HG02884 (cell line): ENCODE measurements around the gene RPTOR.
"Not testable (repeated sequence)": the region's sequence is repeated elsewhere in the genome, so short reads cannot be mapped to it uniquely, and the experiment has no call there.

Source experiments
- ATAC-seq: cut with Tn5 transposase; IDR thresholded peaks from one replicate; pipeline ENCODE4 v1.9.1; 2021; ENCODE audit warnings: mild to moderate bottlenecking, moderate library complexity; ENCODE audit not compliant: unreplicated experiment

Gene RPTOR

GRCh38 chr17:80737106-80738019 lies 192.7 kb downstream of the RPTOR start:
- no peak for ATAC-seq

- no peak for ATAC-seq
Measured at GRCh38 chr17:80738020-80738808, 193.6 kb downstream of the RPTOR start.

DNA sequence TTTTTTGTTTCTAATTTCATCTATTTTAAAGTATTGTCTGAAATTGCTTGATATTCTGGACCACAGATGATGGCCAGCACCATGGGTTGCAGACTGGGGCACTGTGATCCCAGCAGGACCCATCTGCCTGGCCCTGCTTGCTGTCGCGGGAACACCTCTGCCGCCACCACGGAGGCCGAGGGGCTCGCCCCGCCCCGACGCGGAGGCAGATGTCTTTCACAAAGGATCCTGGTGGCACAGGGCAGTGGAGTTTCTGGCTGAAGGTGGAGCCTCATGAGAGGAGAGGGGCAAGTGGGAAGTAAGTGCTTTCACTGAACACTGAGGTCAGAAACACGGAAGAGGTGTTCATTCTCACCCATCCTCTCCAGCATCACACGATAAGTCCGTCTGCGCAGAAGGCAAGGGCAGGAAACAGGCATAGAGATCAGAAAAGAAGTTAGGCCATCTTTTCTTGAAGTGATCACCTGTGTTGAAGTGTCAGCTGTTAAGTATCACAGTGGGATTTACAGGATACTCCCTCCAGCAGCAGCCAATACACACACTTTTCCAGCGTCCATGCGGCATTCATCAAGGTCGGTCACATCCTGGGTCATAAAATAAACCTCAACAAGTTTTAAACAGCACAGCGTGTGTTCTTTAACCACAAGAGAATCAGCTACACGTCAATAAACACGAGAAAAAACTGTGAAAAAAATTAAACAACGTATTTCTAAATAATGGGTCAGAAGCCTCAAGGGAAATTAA lies 194.5 kb downstream of the RPTOR start:
- ATAC-seq = no peak

GRCh38 chr17:80740141-80740540 lies 195.5 kb downstream of the RPTOR start:
- no peak for ATAC-seq

DNA sequence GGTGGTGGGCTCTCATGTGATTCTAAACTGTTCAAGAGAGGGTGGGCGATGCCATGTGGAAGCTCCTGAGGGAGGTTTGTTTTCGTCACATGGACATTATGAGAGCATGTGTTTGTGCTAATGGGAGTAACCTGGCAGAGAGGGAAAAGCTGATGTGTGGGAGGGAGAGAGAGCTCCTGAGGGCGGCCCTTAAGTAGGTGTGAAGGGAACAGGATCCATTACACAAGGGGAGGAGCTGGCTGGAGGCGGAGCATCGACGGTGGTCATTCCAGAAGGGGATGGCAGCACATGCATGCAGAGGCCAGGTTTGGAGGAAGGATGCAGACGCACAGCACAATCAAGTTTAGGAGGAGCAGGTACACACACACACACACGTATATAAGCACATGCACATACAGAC lies 197.5 kb downstream of the RPTOR start:
- no peak for ATAC-seq

DNA sequence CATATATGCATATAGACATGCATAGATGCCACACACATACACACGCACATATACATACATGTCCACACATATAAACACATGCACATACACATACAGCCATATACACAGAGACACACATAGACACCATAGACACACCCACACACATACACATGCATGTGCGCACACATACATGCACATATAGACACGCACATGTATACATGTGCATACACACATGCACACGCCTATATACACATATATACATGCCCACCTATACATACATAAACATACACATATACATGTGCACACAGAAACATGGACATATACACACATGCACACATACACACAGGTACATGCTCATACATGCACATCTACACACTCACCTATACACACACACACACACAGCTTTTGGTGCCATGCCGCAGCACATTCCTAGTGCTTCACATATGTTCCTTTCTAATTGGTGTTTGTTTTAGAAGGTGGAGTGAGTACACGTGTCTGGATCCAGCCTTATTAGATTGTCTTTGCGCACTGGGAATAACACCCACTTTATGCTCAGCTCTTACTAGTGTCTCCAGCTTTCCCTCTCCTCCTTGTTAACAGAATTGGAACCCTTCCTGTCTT lies 198.0 kb downstream of the RPTOR start:
- ATAC-seq = no peak

- ATAC-seq = no peak
Measured at GRCh38 chr17:80743181-80743771, 198.6 kb downstream of the RPTOR start.

- not testable (repeated sequence) for ATAC-seq
Measured at GRCh38 chr17:80743973-80744372, 199.3 kb downstream of the RPTOR start.

DNA sequence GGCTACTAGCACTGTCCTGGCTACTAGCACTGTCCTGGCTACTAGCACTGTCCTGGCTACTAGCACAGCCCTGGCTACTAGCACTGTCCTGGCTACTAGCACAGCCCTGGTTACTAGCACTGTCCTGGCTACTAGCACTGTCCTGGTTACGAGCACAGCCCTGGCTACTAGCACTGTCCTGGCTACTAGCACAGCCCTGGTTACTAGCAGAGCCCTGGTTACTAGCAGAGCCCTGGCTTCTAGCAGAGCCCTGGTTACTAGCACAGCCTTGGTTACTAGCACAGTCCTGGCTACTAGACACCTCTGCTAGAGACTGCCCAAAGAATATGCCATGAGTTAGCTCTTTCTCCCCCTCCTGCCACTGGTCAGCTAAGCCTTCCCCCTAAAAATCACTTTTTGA lies 200.1 kb downstream of the RPTOR start:
- not testable (repeated sequence) for ATAC-seq

GRCh38 chr17:80745183-80745582 lies 200.5 kb downstream of the RPTOR start:
- no peak for ATAC-seq

DNA sequence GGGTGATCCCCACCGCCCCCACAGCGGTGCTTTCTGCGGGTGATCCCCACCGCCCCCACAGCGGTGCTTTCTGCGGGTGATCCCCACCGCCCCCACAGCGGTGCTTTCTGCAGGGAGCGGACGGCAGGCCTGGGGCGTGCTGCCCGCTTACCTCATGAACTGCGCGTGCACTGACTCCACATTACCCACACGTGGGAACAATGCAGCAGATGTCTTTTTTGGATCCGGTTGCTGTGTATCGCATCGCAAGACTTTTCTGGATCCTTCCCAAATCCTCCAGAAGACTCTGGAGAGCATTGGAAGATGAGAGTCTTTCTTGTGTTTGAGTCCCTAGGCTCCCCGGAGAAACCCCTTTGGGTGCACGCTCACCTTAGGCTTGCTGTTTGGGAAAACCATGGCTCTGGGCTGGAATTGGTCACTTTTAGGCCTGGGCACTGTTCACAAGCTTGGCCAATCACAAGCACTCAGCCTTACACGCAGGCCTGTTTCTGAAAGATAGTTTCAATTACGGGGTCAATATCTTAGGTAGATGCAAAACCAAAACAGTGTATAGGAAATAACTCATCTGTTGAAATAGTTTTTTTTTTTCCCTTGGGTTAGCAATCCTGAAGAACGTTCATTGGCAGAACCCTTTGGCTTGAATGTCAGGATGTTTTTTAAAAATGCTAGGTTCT lies 201.8 kb downstream of the RPTOR start:
- ATAC-seq = no peak

- no peak for ATAC-seq
Measured at GRCh38 chr17:80747469-80747868, 202.8 kb downstream of the RPTOR start.

DNA sequence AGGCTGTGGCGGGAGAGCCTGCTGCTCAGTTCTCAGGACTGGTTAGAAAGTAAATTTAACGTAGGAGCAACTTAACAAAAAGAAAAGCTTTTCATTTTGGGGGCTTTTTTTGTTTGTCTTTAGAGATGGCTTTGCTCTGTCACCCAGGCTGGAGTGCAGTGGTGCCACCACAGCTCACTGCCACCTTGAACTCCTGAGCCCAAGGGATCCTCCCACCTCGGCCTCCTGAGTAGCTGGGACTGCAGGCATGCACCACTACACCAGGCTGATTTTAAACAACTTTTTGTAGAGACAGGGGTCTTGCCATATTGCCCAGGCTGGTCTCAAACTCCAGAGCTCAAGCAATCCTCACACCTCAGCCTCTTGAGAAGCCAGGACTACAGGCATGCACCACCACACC lies 205.0 kb downstream of the RPTOR start:
- no peak for ATAC-seq

DNA sequence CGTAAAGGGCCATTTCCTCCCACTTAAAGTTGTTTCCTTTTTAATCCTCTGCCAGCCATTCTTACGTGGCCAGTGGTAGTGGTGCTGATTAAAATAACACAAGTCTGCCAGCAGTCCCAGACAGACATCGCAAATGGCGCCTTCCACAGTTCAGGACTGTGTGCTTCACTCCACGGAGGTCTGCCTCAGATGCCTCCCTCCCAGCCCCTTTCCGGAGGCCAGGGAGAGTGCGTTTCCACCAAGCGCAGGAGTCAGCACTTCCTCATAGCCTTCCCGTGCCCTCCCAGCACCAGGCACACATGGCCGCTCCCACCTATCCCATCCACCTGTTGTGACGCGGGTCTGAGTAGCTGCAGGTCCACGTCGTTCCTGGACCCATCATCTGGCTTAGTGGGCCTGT lies 205.6 kb downstream of the RPTOR start:
- ATAC-seq = no peak

DNA sequence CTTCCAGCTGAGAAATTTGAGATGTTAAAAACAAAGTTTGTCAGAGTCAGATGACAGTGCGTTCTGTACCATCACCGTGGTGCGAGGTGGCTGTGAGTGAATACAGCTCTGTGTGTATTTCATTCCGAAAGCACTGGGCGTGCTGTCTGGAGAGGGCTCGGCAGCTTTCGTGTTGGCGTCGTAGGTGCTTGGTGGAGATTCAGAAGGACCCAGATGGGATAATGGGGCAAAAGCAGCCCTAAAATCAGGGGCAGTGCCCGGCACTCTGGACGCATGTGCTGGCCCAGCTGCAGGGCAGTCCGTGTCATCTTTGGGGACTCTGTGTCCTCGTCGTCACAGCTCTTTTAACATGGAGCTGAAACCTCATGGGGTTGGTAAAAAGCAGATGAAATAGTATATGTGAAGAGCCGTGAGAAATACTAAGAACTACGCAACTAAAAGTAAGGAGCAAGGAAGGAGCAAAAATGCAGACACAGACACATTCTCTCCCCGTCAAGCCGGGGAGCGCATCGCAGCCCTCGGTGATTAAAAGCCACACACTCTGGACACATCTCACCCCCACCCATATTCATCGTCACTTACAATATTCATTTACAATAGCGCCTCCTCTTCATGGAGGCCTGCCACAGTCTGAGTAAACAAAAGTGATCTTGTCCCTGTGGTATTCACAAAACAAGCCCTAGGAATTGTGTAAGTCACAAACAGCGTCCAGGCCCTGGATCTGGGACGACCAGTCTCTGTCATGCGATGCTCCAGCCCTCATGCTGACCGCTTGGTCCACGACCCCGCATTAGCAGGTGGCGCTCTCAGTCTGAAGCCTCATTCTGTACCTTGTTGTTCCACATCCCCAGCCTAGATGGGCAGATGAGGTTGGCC lies 206.7 kb downstream of the RPTOR start:
- no peak for ATAC-seq

GRCh38 chr17:80751946-80752581 lies 207.4 kb downstream of the RPTOR start:
- no peak for ATAC-seq

DNA sequence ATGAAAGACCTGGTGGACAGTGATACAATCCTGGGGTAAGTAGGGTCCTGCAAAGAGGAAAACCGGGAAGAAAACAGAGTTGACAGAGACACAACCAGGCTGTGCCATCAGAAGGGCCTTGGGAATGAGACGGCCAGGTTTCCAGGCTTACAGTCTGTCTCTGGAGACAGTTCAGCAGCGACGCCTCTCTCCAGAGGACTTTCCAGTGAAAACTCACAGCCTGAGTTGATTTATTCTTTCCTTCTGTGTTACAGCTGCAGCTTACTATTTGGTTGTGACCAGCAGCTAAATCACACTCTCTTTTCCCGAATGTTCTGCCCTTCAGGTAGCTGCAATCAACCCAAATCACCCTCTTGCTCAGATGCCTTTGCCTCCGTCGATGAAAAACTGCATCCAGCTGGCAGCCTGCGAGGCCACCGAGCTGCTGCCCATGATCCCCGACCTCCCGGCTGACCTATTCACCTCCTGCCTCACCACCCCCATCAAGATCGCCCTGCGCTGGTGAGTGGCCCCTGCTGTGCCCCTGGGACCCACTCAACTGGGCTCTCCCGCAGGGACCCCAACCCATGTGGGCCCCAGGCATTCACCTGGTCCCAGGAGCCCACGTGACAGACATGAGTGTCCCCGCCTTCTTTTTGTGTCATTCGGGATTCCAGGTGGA lies 209.2 kb downstream of the RPTOR start:
- no peak for ATAC-seq

- no peak for ATAC-seq
Measured at GRCh38 chr17:80754846-80755245, 210.2 kb downstream of the RPTOR start.
